ENCODE data around the gene MICA. TPM values are rescaled to one million over a fixed set of nuclear protein-coding genes. Genes with fewer than 3 reads are reported as not detected.

Gene MICA
- total RNA-seq, 1 donor from 2014 or later: 19.2 TPM

GRCh38 chr6:31418251-31418650, 14.9 kb downstream of the MICA start:
- intact Hi-C loops (cut with DNase I): no loop called here
- no peak for TF ChIP-seq CTCF (IDR thresholded peaks at IDR 0.05)
- H3K27me3 ChIP-seq: no peaks in the 10 kb centered on the region
- no peaks in the 10 kb centered on the region for H3K4me1 ChIP-seq
- no peak overlapping the region for H3K27ac ChIP-seq
- DNase-seq (ENCODE audit: low spot score in 2 of 2): no peak
- H3K36me3 ChIP-seq: peaks cover 30 to 32% of the 10 kb centered on the region in 2 donors
- H3K4me3 ChIP-seq: no peak overlapping the region
- no peaks in the 10 kb centered on the region for H3K9me3 ChIP-seq

- H3K4me3 ChIP-seq: no peak overlapping the region
- peaks cover 17 to 21% of the 10 kb centered on the region in 2 donors for H3K36me3 ChIP-seq
- H3K9me3 ChIP-seq: no peaks in the 10 kb centered on the region
- intact Hi-C loops (cut with DNase I): no loop called here
- TF ChIP-seq CTCF (IDR thresholded peaks at IDR 0.05): no peak
- H3K27ac ChIP-seq: no peak overlapping the region
- no peaks in the 10 kb centered on the region for H3K4me1 ChIP-seq
- DNase-seq (ENCODE audit: low spot score in 2 of 2): no peak
- no peaks in the 10 kb centered on the region for H3K27me3 ChIP-seq
These were observed 16.4 kb downstream of the MICA start for GRCh38 chr6:31419842-31420241.

GRCh38 chr6:31420546-31420945, 17.2 kb downstream of the MICA start:
- intact Hi-C loops (cut with DNase I): no loop called here
- Histone ChIP-seq H3K36me3 (peaks cover 13 to 14% of the 10 kb centered on the region in 2 donors), H3K4me1 (no peaks in the 10 kb centered on the region), H3K4me3 (no peak overlapping the region), H3K27ac (no peak overlapping the region), H3K9me3 (no peaks in the 10 kb centered on the region), H3K27me3 (no peaks in the 10 kb centered on the region)
- DNase-seq (ENCODE audit: low spot score in 2 of 2): no peak
- no peak for TF ChIP-seq CTCF (IDR thresholded peaks at IDR 0.05)

- intact Hi-C loops (cut with DNase I): no loop called here
These were observed 19.2 kb downstream of the MICA start for GRCh38 chr6:31422587-31422986.

GRCh38 chr6:31423550-31423949, 20.2 kb downstream of the MICA start:
- no peaks in the 10 kb centered on the region for H3K4me1 ChIP-seq
- H3K36me3 ChIP-seq: no peaks in the 10 kb centered on the region
- TF ChIP-seq CTCF (IDR thresholded peaks at IDR 0.05): no peak
- no peak for DNase-seq (ENCODE audit: low spot score in 2 of 2)
- intact Hi-C loops (cut with DNase I): no loop called here
- no peak overlapping the region for H3K27ac ChIP-seq
- no peaks in the 10 kb centered on the region for H3K9me3 ChIP-seq
- no peak overlapping the region for H3K4me3 ChIP-seq
- no peaks in the 10 kb centered on the region for H3K27me3 ChIP-seq

More at GRCh38 chr6:31422587-31422986, 19.2 kb downstream of the MICA start:
- no peak for DNase-seq (ENCODE audit: low spot score in 2 of 2)
- no peak for TF ChIP-seq CTCF (IDR thresholded peaks at IDR 0.05)
- H3K9me3 ChIP-seq: no peaks in the 10 kb centered on the region
- H3K4me3 ChIP-seq: no peak overlapping the region
- H3K36me3 ChIP-seq: no peaks in the 10 kb centered on the region
- H3K27ac ChIP-seq: no peak overlapping the region
- no peaks in the 10 kb centered on the region for H3K4me1 ChIP-seq
- no peaks in the 10 kb centered on the region for H3K27me3 ChIP-seq
